ENCODE measurements around the gene HS3ST1.

Gene HS3ST1

GRCh38 chr4:11367371-11367770 is 61.3 kb downstream of the HS3ST1 start:
- no peak for DNase-seq (ENCODE audit: low read depth in 1 of 2, low spot score in 1 of 2)

GRCh38 chr4:11366859-11367258 is 61.8 kb downstream of the HS3ST1 start:
- no peak for DNase-seq (ENCODE audit: low read depth in 1 of 2, low spot score in 1 of 2)
- no peaks in the 10 kb centered on the region for H3K27me3 ChIP-seq (ENCODE audit: insufficient read depth, poor library complexity, severe bottlenecking)
- no peak overlapping the region for H3K4me3 ChIP-seq (replicated peaks; ENCODE audit: insufficient read depth, low read length)
- H3K27ac ChIP-seq (replicated peaks), result no peak overlapping the region
- TF ChIP-seq SPI1 (IDR thresholded peaks at IDR 0.05; ENCODE audit: borderline replicate concordance, low read depth), result no peak
- TF ChIP-seq CTCF (IDR thresholded peaks at IDR 0.05; ENCODE audit: insufficient read depth, low read length), result no peak
- TF ChIP-seq GABPA (IDR thresholded peaks at IDR 0.05; ENCODE audit: low read depth), result no peak
- TF ChIP-seq POLR2AphosphoS5 (IDR thresholded peaks at IDR 0.05; ENCODE audit: low read depth), result no peak
- no peak for TF ChIP-seq REST (IDR thresholded peaks at IDR 0.05; ENCODE audit: insufficient replicate concordance, low read depth)

More at GRCh38 chr4:11367371-11367770, 61.3 kb downstream of the HS3ST1 start:
- no peak overlapping the region for H3K4me3 ChIP-seq (replicated peaks; ENCODE audit: insufficient read depth, low read length)
- no peaks in the 10 kb centered on the region for H3K27me3 ChIP-seq (ENCODE audit: insufficient read depth, poor library complexity, severe bottlenecking)
- TF ChIP-seq SPI1 (IDR thresholded peaks at IDR 0.05; ENCODE audit: borderline replicate concordance, low read depth) (no peak), GABPA (IDR thresholded peaks at IDR 0.05; ENCODE audit: low read depth) (no peak), REST (IDR thresholded peaks at IDR 0.05; ENCODE audit: insufficient replicate concordance, low read depth) (no peak)
- no peak overlapping the region for H3K27ac ChIP-seq (replicated peaks)

- no peak for DNase-seq (ENCODE audit: low read depth in 1 of 2, low spot score in 1 of 2)
- Histone ChIP-seq H3K4me3 (replicated peaks; ENCODE audit: insufficient read depth, low read length) (no peak overlapping the region), H3K27me3 (ENCODE audit: insufficient read depth, poor library complexity, severe bottlenecking) (no peaks in the 10 kb centered on the region), H3K27ac (replicated peaks) (no peak overlapping the region)
- TF ChIP-seq SPI1 (IDR thresholded peaks at IDR 0.05; ENCODE audit: borderline replicate concordance, low read depth) (no peak), REST (IDR thresholded peaks at IDR 0.05; ENCODE audit: insufficient replicate concordance, low read depth) (no peak), POLR2AphosphoS5 (IDR thresholded peaks at IDR 0.05; ENCODE audit: low read depth) (no peak)
Measured at GRCh38 chr4:11365039-11365438, 63.7 kb downstream of the HS3ST1 start.

- H3K27me3 ChIP-seq (ENCODE audit: insufficient read depth, poor library complexity, severe bottlenecking), result peaks cover 4% of the 10 kb centered on the region
- DNase-seq (ENCODE audit: low read depth in 1 of 2, low spot score in 1 of 2), result no peak
- TF ChIP-seq POLR2AphosphoS5 (IDR thresholded peaks at IDR 0.05; ENCODE audit: low read depth) (no peak), SPI1 (IDR thresholded peaks at IDR 0.05; ENCODE audit: borderline replicate concordance, low read depth) (no peak), CTCF (IDR thresholded peaks at IDR 0.05; ENCODE audit: insufficient read depth, low read length) (no peak), GABPA (IDR thresholded peaks at IDR 0.05; ENCODE audit: low read depth) (no peak), REST (IDR thresholded peaks at IDR 0.05; ENCODE audit: insufficient replicate concordance, low read depth) (no peak)
- no peak overlapping the region for H3K27ac ChIP-seq (replicated peaks)
- no peak overlapping the region for H3K4me3 ChIP-seq (replicated peaks; ENCODE audit: insufficient read depth, low read length)
Measured at GRCh38 chr4:11359591-11359990, 69.1 kb downstream of the HS3ST1 start.

All from HL-60 (cell line).